Measurements from ENCODE around the gene SLC35F3. TPM values are rescaled to one million over a fixed set of nuclear protein-coding genes. Genes with fewer than 3 reads are reported as not detected.

The SLC35F3 gene
- total RNA-seq, 2 experiments from 2014 or later, result 34.4 to 35.7 TPM

DNA sequence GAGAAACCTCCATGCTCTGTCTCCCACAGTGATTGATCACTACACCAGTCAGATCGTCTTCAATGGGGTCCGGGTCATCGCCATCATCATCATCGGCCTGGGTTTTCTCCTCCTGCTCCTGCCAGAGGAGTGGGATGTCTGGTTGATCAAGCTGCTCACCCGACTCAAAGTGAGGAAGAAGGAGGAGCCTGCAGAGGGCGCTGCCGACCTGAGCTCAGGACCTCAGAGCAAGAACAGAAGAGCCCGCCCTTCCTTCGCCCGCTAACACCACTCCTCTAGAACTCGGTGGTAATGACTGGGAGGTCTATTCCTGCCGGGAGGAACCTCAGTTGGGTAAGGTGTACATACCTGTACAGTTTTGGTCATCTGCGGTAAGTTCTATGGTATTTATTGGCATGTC, 418.5 kb downstream of the SLC35F3 start:
- H3K27ac Mint-ChIP-seq, result no peak overlapping the region
- no peaks in the 10 kb centered on the region for H3K9me3 Mint-ChIP-seq (ENCODE audit: insufficient read depth)
- DNase-seq (peak; percentile 61), ATAC-seq (no peak)
- ChIA-PET POLR2A (no interaction called here), CTCF (interaction anchor here (0.6 to 7.3 kb wide), 20 partner anchors 9 to 209 kb away, joined by 3 to 44 read pairs (median 4); partner anchors contain the start of gene COA6)
- H3K4me1 Mint-ChIP-seq (ENCODE audit: low read depth), result peaks cover 32% of the 10 kb centered on the region
- peaks cover 37% of the 10 kb centered on the region for H3K36me3 Mint-ChIP-seq (ENCODE audit: low read depth)
- peaks cover 3% of the 10 kb centered on the region for H3K27me3 Mint-ChIP-seq (ENCODE audit: low read depth)
- no peak overlapping the region for H3K4me3 Mint-ChIP-seq

DNA sequence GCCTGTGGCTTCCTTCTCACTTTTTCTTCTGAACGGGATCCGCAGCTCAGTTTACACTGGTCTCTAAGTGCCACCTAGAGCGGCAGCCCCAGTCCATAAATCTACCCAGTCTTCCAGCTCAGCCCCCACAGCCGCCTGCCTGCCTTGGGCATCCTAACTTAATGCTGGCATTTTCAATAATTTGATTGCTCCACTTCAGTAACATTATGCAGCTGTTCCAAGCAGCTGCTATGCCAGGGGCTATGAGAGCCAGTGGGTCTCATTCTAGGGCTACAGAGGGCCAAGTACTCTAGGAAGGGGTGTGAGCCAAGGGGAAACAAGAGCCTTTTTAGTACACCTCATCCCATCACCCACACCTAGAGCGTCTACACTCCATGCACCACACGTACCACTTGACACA, 420.3 kb downstream of the SLC35F3 start:
- POLR2A ChIA-PET, result interaction anchor here (1.2 kb wide), 1 partner anchor 49 kb away, joined by 3 read pairs; the partner anchor contains the start of gene COA6
- DNase-seq (no peak), ATAC-seq (no peak)
- Mint-ChIP-seq H3K4me3 (no peak overlapping the region), H3K4me1 (ENCODE audit: low read depth) (peaks cover 32% of the 10 kb centered on the region), H3K9me3 (ENCODE audit: insufficient read depth) (no peaks in the 10 kb centered on the region), H3K27me3 (ENCODE audit: low read depth) (peaks cover 3% of the 10 kb centered on the region), H3K36me3 (ENCODE audit: low read depth) (peaks cover 28% of the 10 kb centered on the region), H3K27ac (no peak overlapping the region)
- CTCF ChIA-PET, result interaction anchor here (1.0 to 7.3 kb wide), 3 partner anchors 15 to 210 kb away, joined by 3 to 44 read pairs (median 11); no protein-coding TSS in a partner anchor

DNA sequence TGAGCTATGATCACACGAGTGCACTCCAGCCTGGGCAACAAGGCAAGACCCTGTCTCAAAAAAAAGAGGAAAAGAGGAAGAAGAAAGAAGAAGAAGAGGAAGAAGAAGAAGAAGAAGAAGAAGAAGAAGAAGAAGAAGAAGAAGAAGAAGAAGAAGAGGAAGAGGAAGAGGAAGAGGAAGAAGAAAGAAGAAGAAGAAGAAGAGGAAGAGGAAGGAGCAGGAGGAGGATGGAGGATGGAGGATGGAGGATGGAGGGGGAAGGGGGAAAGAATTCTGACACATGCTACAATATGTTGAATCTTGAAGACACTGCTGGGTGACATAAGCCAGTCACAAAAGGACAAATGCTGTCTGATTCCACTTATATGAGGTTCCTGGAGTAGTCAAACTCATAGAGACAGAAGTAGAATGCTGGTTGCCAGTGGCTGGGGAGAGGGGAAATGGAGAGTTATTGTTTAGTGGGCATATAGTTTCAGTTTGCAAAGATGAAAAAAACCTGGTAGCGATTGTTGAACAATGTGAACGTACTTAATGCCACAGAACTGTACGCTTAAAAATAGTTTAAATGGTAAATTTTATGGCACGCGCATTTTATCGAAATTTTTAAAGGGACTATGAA, 421.5 kb downstream of the SLC35F3 start:
- H3K4me1 Mint-ChIP-seq (ENCODE audit: low read depth), result peaks cover 32% of the 10 kb centered on the region
- ATAC-seq (peak; percentile 31), DNase-seq (no peak)
- POLR2A ChIA-PET, result interaction anchor here (0.6 to 1.2 kb wide), 2 partner anchors 48 to 86 kb away, joined by 3 to 5 read pairs; partner anchors contain the start of gene COA6
- H3K36me3 Mint-ChIP-seq (ENCODE audit: low read depth), result peaks cover 24% of the 10 kb centered on the region
- H3K27ac Mint-ChIP-seq, result no peak overlapping the region
- H3K27me3 Mint-ChIP-seq (ENCODE audit: low read depth), result peaks cover 3% of the 10 kb centered on the region
- H3K4me3 Mint-ChIP-seq, result peak overlapping the region; percentile 64
- no peaks in the 10 kb centered on the region for H3K9me3 Mint-ChIP-seq (ENCODE audit: insufficient read depth)
- CTCF ChIA-PET, result interaction anchor here (0.6 to 7.3 kb wide), 25 partner anchors 7 to 212 kb away, joined by 3 to 44 read pairs (median 4); partner anchors contain the start of gene COA6

DNA sequence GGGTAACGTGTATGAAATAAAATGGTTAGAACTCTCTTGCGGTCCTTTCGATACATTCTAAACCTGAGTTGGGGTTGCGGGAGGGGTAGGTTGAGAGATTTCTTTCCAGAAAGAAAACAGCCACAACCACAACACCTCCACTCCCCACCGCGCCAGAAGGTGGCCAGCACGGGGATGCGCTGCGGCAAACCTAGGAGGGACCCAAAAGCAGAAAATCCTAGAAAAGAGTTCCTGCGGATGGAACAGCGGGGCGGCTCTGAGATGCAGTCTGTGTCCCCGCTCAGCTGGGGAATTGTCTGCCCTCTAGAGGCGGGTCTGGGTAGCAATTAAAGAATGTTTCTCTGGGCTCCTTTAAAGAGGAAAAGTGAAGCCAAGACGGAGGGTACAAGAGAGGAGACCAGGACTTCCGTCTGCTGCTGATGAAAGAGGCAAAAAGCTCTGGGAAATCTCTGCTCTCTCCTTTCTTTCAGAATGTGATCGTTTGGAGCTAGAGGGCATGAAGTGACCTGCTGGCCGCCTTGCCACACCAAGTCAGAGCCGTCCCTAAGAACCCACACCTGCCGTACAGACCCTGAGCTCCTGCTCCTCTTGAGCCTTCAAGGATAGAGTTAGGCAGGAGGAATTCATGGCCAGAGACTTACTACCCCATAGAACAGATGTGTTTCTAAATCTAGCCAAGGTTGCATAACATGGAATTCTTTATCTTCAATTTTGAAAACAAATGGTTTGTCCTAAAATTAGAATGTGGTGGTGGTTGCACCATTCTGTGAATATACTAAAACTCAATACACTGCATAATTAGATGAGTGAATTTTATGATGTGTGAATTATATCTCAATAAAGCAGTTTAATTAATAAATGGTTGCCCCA, 422.3 kb downstream of the SLC35F3 start:
- H3K4me1 Mint-ChIP-seq (ENCODE audit: low read depth), result peaks cover 26% of the 10 kb centered on the region
- DNase-seq (peak; percentile 77), ATAC-seq (peak; percentile 92)
- H3K27ac Mint-ChIP-seq, result no peak overlapping the region
- H3K27me3 Mint-ChIP-seq (ENCODE audit: low read depth), result peaks cover 5% of the 10 kb centered on the region
- peaks cover 20% of the 10 kb centered on the region for H3K36me3 Mint-ChIP-seq (ENCODE audit: low read depth)
- H3K4me3 Mint-ChIP-seq, result peak overlapping the region; percentile 64
- ChIA-PET POLR2A (interaction anchor here (0.8 kb wide), 1 partner anchor 119 kb away, joined by 3 read pairs; no protein-coding TSS in a partner anchor), CTCF (interaction anchor here (0.7 to 7.3 kb wide), 31 partner anchors 8 to 234 kb away, joined by 3 to 44 read pairs (median 4); partner anchors contain the start of gene COA6)
- no peaks in the 10 kb centered on the region for H3K9me3 Mint-ChIP-seq (ENCODE audit: insufficient read depth)

DNA sequence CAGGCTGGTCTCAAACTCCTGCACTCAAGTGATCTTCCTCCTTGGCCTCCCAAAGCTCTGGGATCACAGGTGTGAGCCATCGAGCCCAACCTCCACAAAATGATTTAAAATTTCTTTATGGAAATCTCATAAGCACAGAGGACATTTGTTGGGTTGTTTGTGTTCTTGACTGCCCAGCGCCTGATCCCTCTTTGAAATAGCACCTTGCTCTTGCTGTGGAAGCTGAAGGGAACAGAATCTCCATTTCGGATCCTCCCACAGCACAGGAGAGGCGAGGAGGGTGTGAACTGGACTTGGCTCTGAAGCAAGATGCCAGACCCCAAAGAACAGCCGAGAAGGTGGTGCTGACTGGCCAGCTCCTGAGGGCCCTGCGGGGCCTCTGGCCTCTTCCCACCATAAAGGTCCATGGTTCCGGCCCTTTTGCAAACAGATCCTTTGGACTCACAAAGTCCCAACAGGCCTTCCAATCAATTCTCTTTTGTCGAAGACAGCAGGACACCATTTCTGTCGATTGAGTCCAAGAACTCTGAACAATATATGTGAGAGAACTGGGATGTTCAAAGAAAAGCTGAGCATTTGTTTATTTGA, 423.2 kb downstream of the SLC35F3 start:
- no peak for ATAC-seq
- ChIA-PET POLR2A (no interaction called here), CTCF (interaction anchor here (0.8 to 7.3 kb wide), 15 partner anchors 9 to 214 kb away, joined by 3 to 44 read pairs (median 5); partner anchors contain the start of gene COA6)
- Mint-ChIP-seq H3K27me3 (ENCODE audit: low read depth) (peaks cover 11% of the 10 kb centered on the region), H3K36me3 (ENCODE audit: low read depth) (peaks cover 19% of the 10 kb centered on the region), H3K9me3 (ENCODE audit: insufficient read depth) (no peaks in the 10 kb centered on the region), H3K4me3 (no peak overlapping the region), H3K4me1 (ENCODE audit: low read depth) (peaks cover 24% of the 10 kb centered on the region), H3K27ac (no peak overlapping the region)
- DNase-seq, result no peak

DNA sequence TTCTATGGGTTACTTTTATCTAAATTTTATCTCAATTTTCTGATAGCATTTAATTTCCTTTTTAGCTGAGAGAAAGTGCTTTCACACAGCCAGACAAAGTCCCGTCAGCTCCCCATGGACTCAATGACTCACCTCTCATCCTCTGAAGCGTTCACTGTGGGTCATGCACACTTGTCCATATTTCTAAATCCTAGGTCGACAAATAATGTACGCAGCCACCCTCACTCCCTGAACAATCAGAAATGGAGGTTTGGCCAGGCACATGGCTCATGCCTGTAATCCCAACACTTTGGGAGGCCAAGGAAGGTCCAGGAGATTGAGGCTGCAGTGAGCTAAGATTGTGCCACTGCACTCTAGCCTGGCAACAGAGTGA, 426.4 kb downstream of the SLC35F3 start:
- H3K4me1 Mint-ChIP-seq (ENCODE audit: low read depth), result peaks cover 12% of the 10 kb centered on the region
- ATAC-seq, result no peak
- peaks cover 3% of the 10 kb centered on the region for H3K36me3 Mint-ChIP-seq (ENCODE audit: low read depth)
- H3K27me3 Mint-ChIP-seq (ENCODE audit: low read depth), result peaks cover 12% of the 10 kb centered on the region
- no peak overlapping the region for H3K27ac Mint-ChIP-seq
- no peak for DNase-seq
- H3K4me3 Mint-ChIP-seq, result no peak overlapping the region
- ChIA-PET POLR2A (no interaction called here), CTCF (interaction anchor here (1.1 kb wide), 1 partner anchor 21 kb away, joined by 5 read pairs; no protein-coding TSS in a partner anchor)
- H3K9me3 Mint-ChIP-seq (ENCODE audit: insufficient read depth), result no peaks in the 10 kb centered on the region

DNA sequence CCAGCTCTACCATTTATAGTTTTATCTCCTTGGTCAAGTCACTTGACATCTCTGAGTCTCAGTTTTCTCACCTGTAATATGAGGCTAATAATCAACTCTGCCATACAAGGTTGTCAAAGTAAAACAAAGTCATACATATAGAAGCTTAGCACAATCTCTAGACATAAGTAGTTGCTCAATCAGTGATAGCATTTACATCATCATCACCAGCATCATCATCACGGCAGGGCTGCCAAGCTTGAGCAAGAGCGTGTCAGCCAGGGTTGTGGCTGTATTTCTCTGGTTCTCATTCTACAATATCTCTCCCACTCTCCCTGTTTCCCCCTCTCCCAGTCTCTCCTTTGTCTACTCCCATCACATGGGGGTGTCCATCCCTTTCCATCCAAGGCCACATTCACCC, 427.0 kb downstream of the SLC35F3 start:
- Mint-ChIP-seq H3K36me3 (ENCODE audit: low read depth) (peaks cover 3% of the 10 kb centered on the region), H3K9me3 (ENCODE audit: insufficient read depth) (no peaks in the 10 kb centered on the region), H3K27ac (no peak overlapping the region), H3K4me3 (no peak overlapping the region), H3K27me3 (ENCODE audit: low read depth) (peaks cover 14% of the 10 kb centered on the region), H3K4me1 (ENCODE audit: low read depth) (peaks cover 5% of the 10 kb centered on the region)
- ATAC-seq (no peak), DNase-seq (no peak)
- CTCF ChIA-PET, result interaction anchor here (0.5 to 1.1 kb wide), 2 partner anchors 21 to 981 kb away, joined by 3 to 5 read pairs; no protein-coding TSS in a partner anchor
- POLR2A ChIA-PET, result no interaction called here

DNA sequence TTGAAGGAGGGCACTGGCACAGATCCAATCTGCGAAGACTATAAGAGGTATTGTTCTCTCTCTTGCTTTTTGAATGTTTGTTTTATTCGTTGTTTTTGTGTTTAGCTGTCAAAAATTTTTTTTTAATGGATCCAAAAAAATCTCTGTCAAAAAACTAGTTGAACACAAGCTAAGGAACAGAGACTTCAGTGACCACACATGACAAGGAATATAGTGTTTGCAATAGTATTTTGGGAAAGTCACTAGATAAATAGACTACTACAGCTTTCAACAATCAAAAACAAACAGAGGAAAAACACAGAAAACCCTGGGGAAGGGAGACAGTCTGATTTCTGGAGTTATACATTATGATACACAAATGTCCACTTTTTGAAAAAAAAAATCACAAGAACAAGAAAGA, 431.9 kb downstream of the SLC35F3 start:
- ChIA-PET CTCF (interaction anchor here (0.9 to 3.5 kb wide), 4 partner anchors 10 to 222 kb away, joined by 3 to 22 read pairs (median 8); no protein-coding TSS in a partner anchor), POLR2A (no interaction called here)
- Mint-ChIP-seq H3K4me3 (no peak overlapping the region), H3K27me3 (ENCODE audit: low read depth) (peaks cover 24% of the 10 kb centered on the region), H3K36me3 (ENCODE audit: low read depth) (peaks cover 5% of the 10 kb centered on the region), H3K27ac (no peak overlapping the region), H3K4me1 (ENCODE audit: low read depth) (no peaks in the 10 kb centered on the region), H3K9me3 (ENCODE audit: insufficient read depth) (peaks cover 19% of the 10 kb centered on the region)
- DNase-seq, result no peak
- no peak for ATAC-seq

DNA sequence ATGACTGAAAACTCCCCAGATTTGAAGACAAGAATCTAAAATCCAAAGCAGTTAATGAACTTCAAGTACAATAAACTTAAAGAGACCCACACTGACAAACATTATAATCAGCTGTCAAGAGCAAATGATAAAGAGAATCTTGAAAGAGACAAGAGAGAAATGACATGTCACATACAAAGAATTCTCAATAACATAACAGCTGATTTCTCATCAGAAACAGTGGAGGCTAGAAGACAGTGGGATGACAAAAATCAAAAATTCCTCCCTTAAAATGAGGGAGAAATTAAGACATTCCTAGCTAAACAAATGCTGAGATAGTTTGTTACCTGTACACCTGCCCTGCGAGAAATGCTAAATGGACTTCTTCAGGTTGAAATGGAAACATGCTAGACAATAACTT, 432.8 kb downstream of the SLC35F3 start:
- H3K27ac Mint-ChIP-seq, result no peak overlapping the region
- no peak overlapping the region for H3K4me3 Mint-ChIP-seq
- H3K27me3 Mint-ChIP-seq (ENCODE audit: low read depth), result peaks cover 19% of the 10 kb centered on the region
- ChIA-PET POLR2A (no interaction called here), CTCF (interaction anchor here (2.6 to 3.5 kb wide), 3 partner anchors 11 to 223 kb away, joined by 7 to 22 read pairs (median 9); no protein-coding TSS in a partner anchor)
- peaks cover 19% of the 10 kb centered on the region for H3K9me3 Mint-ChIP-seq (ENCODE audit: insufficient read depth)
- H3K4me1 Mint-ChIP-seq (ENCODE audit: low read depth), result no peaks in the 10 kb centered on the region
- H3K36me3 Mint-ChIP-seq (ENCODE audit: low read depth), result peaks cover 5% of the 10 kb centered on the region
- no peak for DNase-seq
- no peak for ATAC-seq

DNA sequence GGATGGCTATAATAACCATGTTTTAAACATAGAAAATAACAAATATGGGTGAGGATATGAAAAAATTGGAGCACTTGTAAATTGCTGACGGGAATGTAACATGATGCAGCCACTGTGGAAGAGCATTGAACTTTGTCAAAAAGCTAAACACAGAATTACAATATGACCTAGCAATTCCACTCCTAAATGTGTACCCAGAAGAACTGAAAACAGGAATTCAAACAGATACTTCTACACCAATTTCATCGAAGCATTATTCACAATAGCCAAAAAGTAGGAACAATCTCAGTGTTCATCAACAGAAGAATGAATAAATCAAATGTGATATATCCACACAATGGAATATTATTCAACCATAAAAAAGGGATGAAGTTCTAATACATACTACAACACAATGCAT, 436.1 kb downstream of the SLC35F3 start:
- Mint-ChIP-seq H3K9me3 (ENCODE audit: insufficient read depth) (peaks cover 19% of the 10 kb centered on the region), H3K27ac (no peak overlapping the region), H3K36me3 (ENCODE audit: low read depth) (peaks cover 5% of the 10 kb centered on the region), H3K4me3 (no peak overlapping the region), H3K4me1 (ENCODE audit: low read depth) (no peaks in the 10 kb centered on the region), H3K27me3 (ENCODE audit: low read depth) (peaks cover 17% of the 10 kb centered on the region)
- ChIA-PET CTCF (interaction anchor here (1.3 kb wide), 1 partner anchor 17 kb away, joined by 4 read pairs; no protein-coding TSS in a partner anchor), POLR2A (no interaction called here)
- DNase-seq (no peak), ATAC-seq (no peak)

DNA sequence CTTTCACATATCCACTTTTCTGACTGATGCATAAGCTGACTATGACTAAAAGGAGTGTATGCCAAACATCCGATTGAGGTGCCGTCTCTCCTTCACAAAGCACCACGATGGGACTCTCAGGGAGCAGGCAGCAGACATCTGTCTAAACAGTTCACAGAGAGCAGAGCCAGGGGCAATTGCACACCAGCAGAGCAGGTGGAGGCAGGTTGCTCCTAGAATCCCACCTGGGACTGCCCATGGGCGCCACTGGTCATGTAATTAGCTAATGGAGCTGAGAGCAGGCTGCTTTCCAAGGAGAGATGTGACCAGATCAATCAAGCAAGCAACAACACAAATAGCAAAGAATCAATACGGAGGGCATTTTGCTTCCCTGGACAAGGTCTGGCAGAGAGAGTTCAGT, 438.3 kb downstream of the SLC35F3 start:
- Mint-ChIP-seq H3K9me3 (ENCODE audit: insufficient read depth) (peaks cover 8% of the 10 kb centered on the region), H3K4me1 (ENCODE audit: low read depth) (no peaks in the 10 kb centered on the region), H3K36me3 (ENCODE audit: low read depth) (no peaks in the 10 kb centered on the region), H3K4me3 (no peak overlapping the region), H3K27ac (no peak overlapping the region), H3K27me3 (ENCODE audit: low read depth) (peaks cover 7% of the 10 kb centered on the region)
- ATAC-seq (no peak), DNase-seq (no peak)
- POLR2A ChIA-PET, result no interaction called here
- CTCF ChIA-PET, result no interaction called here
